Glutamatergic neuron (in vitro differentiated cells): ENCODE measurements around the gene CFAP299. TPM values are rescaled to one million over a fixed set of nuclear protein-coding genes. Genes with fewer than 3 reads are reported as not detected.

ENCODE experiments used
- DNase-seq: peaks from one replicate; pipeline ENCODE4 v3.0.0; 2022
- H3K27ac Mint-ChIP-seq: one replicate; pipeline ENCODE4 v1.8.0; 2020; ENCODE audit warnings: mild to moderate bottlenecking, mixed read lengths, inconsistent platforms; ENCODE audit not compliant: unreplicated experiment
- H3K27me3 Mint-ChIP-seq: one replicate; pipeline ENCODE4 v1.8.0; 2020; ENCODE audit warnings: mild to moderate bottlenecking, moderate library complexity, mixed read lengths, inconsistent platforms; ENCODE audit not compliant: unreplicated experiment
- H3K36me3 Mint-ChIP-seq: one replicate; pipeline ENCODE4 v1.8.0; 2020; ENCODE audit warnings: mild to moderate bottlenecking, mixed read lengths, inconsistent platforms; ENCODE audit not compliant: unreplicated experiment
- H3K4me1 Mint-ChIP-seq: one replicate; pipeline ENCODE4 v1.8.0; 2020; ENCODE audit warnings: mild to moderate bottlenecking, low read depth, mixed read lengths, inconsistent platforms; ENCODE audit not compliant: unreplicated experiment
- H3K4me3 Mint-ChIP-seq: one replicate; pipeline ENCODE4 v1.8.0; 2020; ENCODE audit warnings: mild to moderate bottlenecking, mixed read lengths, inconsistent platforms; ENCODE audit not compliant: unreplicated experiment
- H3K9me3 Mint-ChIP-seq: one replicate; pipeline ENCODE4 v1.8.0; 2020; ENCODE audit warnings: mild to moderate bottlenecking, moderate library complexity, mixed read lengths, inconsistent platforms; ENCODE audit not compliant: unreplicated experiment
- CTCF ChIP-seq: fragments of 200-600 bp; sonication (generic); IDR thresholded peaks from one replicate; pipeline ENCODE4 v1.5.0; 2021; ENCODE audit not compliant: partially characterized antibody, unreplicated experiment
- total RNA-seq: library from RNA; stranded (reverse); fragmentation: NEBNext Ultra II Directional; extraction: Animal tissue kit (Norgen Biotek cat#: 25700); gene quantifications from one replicate; pipeline ENCODE4 v1.2.1, GENCODE V29; 2021; ENCODE audit not compliant: unreplicated experiment

Gene CFAP299
- total RNA-seq, 1 donor from 2014 or later = not detected

- H3K9me3 Mint-ChIP-seq = no peaks in the 10 kb centered on the region
- H3K27ac Mint-ChIP-seq = no peak overlapping the region
- no peak for TF ChIP-seq CTCF
- H3K4me1 Mint-ChIP-seq = no peaks in the 10 kb centered on the region
- peaks cover 2% of the 10 kb centered on the region for H3K27me3 Mint-ChIP-seq
- no peaks in the 10 kb centered on the region for H3K36me3 Mint-ChIP-seq
- H3K4me3 Mint-ChIP-seq = no peak overlapping the region
- DNase-seq = no peak
Measured at GRCh38 chr4:80806472-80806871, 470.9 kb downstream of the CFAP299 start.

DNA sequence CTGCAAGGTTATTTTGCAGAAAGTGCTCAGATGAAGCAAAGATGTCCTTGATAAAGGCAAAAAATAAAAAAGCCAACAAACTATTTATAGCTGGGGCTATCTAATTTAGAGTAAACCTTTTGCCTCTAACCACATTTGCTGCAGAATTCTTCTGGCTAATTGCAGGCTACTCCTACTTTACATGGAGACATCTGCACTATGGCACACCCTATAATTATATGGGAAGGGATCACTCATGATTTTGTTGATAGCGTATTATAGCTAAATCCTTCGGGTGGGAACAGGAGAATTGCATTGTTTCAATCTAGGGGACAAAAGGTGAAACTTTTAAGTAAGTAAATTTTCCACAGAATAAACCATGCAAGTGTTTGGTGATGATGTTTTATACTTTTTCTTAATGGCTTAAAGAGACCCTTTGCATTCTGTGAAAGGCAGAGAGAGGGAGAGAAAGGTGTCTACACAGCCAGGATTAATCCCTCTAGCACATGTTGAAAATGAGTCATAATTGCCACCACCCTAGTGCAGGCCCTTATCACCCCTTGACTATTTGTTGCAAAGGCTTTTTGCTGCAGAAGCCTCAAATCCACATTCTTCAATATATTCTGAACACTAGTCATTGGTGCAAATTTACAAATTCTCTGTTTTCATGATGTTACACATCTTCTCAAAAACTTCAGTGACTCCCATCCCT, 473.7 kb downstream of the CFAP299 start:
- no peak for DNase-seq
- no peak for TF ChIP-seq CTCF
- no peak overlapping the region for H3K4me3 Mint-ChIP-seq
- H3K27ac Mint-ChIP-seq = no peak overlapping the region
- no peaks in the 10 kb centered on the region for H3K9me3 Mint-ChIP-seq
- H3K36me3 Mint-ChIP-seq = no peaks in the 10 kb centered on the region
- peaks cover 2% of the 10 kb centered on the region for H3K27me3 Mint-ChIP-seq
- H3K4me1 Mint-ChIP-seq = no peaks in the 10 kb centered on the region

- H3K27me3 Mint-ChIP-seq = peaks cover 2% of the 10 kb centered on the region
- no peaks in the 10 kb centered on the region for H3K36me3 Mint-ChIP-seq
- H3K4me1 Mint-ChIP-seq = no peaks in the 10 kb centered on the region
- no peak for TF ChIP-seq CTCF
- no peak overlapping the region for H3K4me3 Mint-ChIP-seq
- no peak for DNase-seq
- H3K27ac Mint-ChIP-seq = no peak overlapping the region
- no peaks in the 10 kb centered on the region for H3K9me3 Mint-ChIP-seq
Measured at GRCh38 chr4:80811406-80811805, 475.9 kb downstream of the CFAP299 start.

GRCh38 chr4:80812145-80812544, 476.6 kb downstream of the CFAP299 start:
- H3K4me3 Mint-ChIP-seq = no peak overlapping the region

More at GRCh38 chr4:80812145-80812544, 476.6 kb downstream of the CFAP299 start:
- H3K27me3 Mint-ChIP-seq = peaks cover 2% of the 10 kb centered on the region
- no peaks in the 10 kb centered on the region for H3K9me3 Mint-ChIP-seq
- H3K4me1 Mint-ChIP-seq = no peaks in the 10 kb centered on the region
- no peaks in the 10 kb centered on the region for H3K36me3 Mint-ChIP-seq
- no peak overlapping the region for H3K27ac Mint-ChIP-seq
- no peak for TF ChIP-seq CTCF
- no peak for DNase-seq
